GM04503 (cell line): ENCODE measurements around the gene ACSL1.
"Not testable (repeated sequence)": the region's sequence is repeated elsewhere in the genome, so short reads cannot be mapped to it uniquely, and the experiment has no call there.

Source experiments
- DNase-seq: peaks from one replicate; pipeline ENCODE4 v3.0.0-alpha.2; 2012; ENCODE audit warnings: low read depth

Gene ACSL1

DNA sequence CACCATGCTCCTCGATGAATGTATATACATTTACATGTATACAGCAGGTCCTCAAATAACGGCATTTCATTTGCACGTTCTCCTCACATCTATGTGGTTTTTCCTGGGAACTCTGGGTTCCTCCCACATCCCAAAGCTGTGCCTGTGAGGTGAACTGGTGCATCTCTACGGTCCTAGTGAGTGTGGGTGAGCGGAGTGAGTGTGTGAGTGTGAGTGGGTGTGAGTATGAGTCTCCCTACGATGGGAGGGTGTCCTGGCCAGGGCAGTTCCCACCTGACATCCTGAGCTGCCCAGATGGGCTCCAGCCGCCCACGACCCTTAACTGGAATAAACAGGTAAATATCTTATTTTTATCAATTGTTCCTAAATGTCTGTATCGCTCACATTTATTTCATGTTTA, 40.0 kb downstream of the ACSL1 start:
- DNase-seq = no peak

DNA sequence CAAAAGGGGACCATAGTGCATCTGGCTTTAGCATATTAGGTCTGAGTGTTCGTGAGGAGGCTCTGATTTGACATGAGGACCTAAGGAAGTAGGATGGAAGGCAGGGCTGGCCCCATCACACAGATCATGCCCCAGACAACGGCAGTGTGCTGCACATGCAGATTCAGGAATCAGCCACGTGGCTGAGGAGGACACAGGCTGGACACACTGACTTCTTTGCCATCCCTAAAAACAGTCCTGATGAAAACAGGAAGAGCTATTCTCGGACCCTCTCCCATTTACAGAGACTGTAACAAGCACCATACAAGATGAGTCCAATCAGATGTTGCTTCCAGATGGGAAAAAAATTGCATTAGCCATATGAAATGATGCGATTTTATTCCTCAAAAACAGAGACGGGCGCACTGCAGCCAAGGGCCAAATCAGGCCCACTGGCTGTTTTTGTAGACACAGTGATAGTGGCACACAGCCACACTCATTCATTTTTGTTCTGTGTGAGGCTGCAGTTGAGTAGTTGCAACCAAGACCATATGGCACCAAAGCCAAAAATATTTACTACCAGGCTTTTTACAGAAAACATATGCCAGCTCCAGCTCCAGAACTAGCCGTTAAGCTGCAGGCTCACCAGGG, 41.0 kb downstream of the ACSL1 start:
- DNase-seq = no peak

DNA sequence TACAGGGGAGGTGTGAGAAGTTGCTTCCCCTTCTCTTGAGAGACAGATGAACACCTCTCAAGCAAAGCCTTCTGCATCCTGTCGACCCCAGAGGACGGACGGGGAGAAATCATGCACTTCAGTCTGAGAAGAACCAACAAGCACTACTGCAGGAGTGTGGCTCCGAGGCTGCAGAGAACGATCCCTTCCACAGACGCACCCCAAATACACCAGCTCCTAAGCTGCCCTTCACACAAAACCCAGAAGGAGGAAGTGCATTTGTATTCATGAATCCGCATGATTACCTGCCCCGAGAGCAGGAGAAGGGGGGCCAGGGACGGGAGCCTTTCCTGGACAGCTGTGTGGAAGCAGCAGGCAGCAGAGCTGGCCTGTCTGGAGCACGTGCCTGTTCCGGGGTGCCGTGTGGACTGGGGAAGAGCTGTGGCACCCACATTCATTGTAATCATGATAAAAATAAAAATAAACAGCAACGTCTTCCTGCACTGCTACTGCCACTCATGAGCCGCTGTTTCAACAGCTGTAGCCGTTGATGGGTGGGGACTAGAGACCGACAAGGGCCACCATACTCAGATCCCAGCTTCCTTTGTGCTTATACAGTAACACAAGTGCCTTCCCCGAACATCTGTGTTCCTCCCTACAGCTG, 42.9 kb downstream of the ACSL1 start:
- no peak for DNase-seq

DNA sequence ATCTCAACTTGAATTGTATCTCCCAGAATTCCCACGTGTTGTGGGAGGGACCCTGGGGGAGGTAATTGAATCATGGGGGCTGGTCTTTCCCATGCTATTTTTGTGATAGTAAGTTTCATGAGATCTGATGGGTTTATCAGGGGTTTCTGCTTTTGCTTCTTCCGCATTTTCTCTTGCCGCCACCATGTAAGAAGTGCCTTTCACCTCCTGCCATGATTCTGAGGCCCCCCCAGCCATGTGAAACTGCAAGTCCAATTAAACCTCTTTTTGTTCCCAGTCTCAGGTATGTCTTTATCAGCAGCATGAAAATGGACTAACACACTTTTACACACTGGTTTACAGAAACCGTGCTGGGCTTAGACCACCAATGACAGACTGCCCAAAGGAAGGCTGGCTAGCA, 46.6 kb downstream of the ACSL1 start:
- not testable (repeated sequence) for DNase-seq

DNA sequence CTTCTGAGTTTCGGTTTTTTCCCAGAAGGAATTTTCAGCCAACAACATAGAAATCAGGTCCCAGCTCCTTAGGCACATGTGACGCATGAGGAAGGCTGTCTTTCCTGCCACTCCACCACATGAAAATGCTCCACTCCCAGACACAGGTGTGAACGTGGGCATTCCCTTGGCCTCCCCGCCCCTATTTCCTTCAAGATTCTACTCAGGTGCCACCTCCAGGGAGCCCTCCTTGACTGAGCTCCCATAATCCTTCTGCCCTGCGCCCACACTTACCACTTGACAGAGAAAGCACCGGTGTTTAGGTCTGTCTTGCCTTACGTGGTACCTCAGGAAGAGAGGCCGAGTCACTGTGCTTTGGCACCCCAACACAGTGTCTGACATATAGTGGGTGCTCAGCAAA, 47.4 kb downstream of the ACSL1 start:
- no peak for DNase-seq

DNA sequence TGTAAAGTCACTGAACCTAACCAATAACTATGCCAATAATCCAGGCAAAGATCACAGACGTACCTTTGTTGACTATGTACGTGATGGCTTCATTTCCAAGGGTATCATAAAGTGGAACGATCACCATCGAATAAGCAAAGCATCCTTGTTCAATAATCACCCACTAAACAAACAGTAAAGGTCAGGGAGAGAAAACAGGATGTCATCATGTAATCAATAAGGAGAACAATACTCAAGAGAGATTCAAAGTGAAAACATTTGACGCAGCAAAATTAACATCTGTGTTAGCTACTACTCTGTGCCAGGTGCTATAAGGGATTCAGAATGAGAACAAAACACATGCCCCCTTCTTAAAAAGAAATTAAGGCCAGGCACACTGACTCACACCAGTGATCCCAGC, 48.9 kb downstream of the ACSL1 start:
- no peak for DNase-seq

DNA sequence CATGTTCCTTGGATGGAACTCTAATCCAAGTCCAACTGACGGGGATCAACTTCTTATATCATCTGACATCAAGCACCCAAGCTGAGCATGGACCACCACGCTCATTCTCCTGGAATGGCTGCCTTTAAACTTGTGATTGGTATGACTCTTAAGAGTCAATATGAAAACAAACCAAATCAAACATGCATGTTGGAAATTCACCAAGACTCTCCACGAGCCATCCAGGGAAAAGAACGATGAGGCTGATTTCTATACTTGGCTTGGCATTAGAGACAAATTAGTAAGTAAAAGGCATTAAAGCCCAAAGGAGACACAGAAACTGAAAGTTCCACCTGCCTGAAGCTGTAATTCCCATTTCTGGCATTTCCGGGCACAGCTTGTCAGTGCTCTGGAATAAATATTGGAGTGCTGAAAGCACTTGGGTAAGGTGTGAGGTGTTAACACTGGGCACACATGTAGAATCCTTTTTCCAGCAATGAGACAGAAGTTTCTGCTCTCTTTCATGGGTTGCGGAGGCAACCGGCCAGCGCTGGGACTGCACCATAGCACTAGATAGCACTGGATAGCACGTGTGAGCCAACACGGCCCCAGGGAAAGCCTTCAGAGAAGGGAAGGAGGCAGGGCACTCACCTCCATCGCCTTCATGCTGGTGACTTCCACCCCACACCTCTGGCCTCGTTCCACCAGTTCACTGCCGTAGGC, 49.8 kb downstream of the ACSL1 start:
- no peak for DNase-seq

DNA sequence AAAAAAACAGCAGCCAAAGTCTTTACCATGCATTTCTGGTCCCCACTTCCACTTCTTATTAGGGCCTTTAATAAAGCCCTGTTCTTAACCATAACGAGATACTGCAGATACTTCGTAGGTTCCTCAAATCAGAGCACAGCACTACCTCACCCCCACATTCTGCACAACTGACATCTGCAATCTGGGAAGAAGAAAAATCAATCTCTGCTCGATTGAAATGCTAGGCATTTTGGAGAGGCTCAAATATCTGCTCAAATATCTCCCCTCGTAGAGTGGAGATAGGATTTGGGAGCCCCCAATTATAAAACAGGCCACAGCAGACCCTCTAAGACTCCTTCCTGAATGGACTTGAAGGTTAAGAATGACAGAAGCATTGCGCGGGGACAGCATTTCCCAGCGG, 51.6 kb downstream of the ACSL1 start:
- no peak for DNase-seq

DNA sequence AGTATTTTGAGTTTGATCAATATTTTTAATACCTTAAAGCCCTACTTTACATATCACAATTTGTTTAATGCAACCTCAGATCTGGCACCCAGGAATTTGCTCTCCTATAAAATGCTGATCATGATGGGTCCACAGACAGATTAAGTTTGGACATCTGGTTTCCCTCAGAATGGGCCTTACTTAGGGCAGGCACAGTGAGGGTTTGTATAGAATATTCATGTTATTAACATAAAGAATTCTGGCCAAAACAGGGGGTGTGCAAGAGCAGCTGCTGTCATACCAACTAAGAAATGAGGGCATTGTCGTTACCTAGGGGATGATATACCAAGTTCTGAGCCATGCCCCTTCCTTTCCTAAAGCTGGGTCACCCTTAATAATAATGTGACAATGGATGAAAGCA, 54.4 kb downstream of the ACSL1 start:
- DNase-seq = no peak

DNA sequence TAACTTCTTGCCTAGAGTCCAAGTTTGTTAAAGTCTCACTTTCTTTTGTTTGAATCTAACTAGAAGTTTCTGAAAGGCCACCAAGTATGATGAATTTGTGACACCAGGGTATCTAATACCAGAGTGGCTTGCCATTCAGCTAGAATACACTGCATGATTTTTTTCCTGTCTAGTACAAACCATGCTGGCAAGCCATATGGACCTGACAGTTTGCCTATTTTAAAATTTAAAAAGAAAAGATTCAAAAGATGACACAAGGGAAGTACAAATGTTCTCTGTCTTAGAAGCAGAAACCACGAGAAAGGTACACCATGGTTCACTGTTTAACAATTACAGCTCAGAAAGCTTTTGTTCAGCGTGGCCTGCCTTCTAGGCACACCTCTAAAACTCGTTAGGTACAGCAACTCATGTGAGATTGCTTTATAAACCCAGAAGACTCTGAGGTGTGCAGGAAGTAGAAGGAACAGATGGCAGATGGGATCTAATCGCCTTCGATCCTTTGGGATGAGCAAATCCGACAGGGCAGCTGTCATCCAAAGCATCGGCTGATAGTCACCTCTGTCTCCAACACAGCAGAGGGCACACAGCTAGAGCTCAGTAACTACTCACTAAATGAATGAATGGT, 56.5 kb downstream of the ACSL1 start:
- DNase-seq = no peak

DNA sequence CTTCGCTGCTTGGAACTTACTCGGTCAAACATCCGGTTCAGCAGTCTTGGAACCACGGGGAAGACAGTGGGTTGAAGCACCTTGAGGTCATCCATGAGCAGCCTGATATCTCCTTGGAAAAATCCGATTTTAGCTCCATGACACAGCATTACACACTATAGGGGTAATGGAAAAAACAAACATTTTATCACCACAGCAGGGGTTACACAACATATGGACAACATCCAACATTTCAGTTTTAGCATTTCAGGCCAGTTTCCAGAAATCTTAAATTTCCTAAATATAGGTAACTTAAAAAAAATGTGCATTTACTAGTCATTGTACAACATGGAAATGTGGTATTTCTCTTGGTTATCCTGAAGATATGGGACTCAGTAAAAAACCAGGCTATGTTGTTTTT, 57.5 kb downstream of the ACSL1 start:
- no peak for DNase-seq

DNA sequence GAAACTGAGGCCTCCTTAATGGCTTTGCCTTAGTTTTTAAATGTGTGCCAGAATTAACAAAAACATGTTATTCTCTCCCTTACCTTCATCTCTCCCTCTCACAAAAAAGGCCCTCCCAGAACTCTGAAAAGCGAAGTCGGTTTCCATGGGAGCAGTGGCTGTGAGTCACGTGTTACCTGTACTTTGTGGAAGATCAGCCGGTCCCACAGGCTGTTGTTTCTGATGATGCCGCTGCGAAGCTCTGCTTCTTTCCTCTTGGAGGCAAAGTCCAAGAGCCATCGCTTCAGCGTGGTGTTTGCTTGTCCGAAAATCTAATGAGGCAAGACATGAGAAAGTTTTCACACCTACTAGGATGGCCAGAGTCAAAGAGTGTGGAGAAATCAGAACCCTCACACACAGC, 59.3 kb downstream of the ACSL1 start:
- DNase-seq = no peak

DNA sequence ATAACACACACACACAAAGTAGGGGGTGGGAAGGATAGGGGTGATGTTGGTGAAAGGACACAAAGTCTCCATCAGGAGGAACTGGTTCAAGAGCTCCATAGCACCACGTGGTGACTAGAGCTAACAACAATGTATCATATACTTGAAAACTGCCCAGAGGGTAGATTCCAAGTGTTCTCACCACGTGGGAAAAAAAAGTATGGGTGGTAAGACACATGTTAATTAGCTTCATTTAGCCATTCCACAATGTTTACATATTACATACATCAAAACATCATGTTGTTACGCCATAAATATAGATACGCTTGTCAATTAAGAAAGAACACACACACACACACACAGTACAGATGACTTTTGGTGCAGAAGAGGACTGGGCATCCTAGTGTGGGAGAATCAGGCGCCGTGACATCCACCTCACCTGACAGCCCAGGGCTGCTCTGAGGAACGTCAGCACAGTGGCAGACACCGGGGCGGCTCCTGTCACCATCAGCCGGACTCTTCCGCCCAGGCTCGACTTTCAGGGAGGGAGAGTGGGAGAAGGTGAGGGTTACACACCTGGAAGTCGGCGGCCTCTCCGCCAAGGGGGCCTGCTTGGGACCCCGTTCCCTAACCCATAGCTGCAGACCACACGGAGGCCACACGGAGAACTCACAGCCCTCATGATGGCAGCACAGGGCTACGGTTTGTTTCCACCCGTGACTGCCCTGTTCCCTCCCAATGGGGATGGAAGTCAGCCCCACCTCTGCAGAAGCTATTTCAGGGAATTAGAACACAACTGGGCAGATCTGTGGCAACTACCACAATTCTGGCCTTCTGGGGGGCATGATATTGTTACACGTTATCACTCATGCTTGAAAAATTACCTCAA, 60.1 kb downstream of the ACSL1 start:
- no peak for DNase-seq

DNA sequence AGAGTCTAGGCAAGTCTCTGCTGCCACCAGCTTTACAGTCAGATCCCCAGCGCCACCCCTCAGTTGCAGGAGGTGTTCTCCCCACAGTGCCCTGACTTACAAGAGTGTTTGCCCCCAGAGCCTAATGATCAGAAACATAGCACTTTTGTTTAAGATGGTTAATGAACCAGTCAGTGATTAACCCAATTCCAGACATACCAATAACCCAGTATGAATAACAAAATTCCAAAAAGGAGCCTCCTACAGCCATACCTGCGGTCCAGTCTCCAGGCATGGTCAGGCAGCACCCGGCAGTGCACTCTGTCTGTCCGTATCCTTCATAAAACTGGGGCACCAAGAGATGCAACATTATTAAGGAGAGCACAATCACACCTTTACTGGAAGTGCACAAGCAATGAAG, 61.2 kb downstream of the ACSL1 start:
- no peak for DNase-seq

DNA sequence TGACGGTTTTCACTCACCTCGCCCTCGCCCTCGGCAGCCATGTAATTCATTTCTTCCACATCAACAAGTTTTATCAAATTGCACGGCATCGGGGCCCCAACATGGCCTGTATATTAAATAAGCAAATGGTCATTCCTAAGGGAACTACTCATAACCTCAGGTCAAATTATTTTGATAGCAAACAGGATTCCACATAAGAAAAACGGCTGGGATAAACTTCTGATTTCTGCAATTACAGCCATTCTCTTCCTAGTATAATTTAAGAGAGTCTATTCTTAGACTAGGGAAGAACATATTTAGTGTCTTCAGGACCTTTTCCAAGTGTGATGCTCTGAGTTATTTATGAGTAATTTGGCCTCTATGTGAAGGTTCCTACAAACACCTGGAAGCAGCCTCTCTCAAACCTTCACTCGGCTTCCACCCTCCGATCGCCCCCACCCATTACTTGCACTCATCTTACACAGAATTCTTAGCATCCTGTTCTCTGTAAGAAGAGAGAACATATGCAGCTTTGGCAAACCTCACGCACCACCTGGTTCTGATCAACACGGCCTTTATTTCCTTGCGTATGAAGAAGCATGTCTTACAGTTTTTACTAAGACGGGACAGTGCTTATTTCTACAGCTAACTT, 62.5 kb downstream of the ACSL1 start:
- no peak for DNase-seq

DNA sequence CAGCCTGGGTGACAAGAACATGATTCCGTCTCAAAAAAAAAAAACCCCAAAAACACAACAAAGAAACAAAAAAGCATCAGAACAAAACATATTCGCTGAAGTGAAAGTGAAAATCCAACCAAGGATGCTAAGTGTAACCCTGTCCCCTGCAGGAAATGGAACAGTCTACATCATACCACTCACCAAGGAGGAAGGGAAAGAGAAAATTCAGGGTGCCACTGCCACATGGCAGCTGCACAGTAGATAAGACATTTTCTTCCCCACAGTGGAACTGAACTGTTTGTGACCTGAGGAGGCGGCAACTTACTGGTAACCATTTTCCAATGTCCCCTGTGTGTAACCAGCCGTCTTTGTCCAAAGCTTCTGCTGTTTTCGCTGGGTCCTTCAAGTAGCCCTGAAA, 63.7 kb downstream of the ACSL1 start:
- DNase-seq = no peak

DNA sequence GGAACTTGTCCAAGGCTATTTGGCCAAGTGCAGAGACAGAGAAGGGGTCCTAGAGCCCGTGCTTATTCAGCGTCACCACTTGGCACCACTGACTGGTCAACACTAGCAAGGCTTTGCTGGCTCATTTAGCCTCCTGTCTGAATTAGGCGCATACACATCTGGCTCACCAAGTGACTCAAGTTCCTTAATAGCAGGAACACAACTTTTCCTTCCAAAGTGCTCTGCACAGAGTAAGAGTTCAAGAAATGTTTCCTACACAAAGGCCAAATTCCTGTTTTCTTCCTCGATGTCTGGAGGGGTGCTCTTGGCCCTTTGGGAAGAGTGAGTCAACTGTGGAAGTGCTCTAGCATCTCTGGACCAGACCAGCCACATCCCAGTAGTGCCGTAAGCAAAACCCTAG, 65.1 kb downstream of the ACSL1 start:
- no peak for DNase-seq

DNA sequence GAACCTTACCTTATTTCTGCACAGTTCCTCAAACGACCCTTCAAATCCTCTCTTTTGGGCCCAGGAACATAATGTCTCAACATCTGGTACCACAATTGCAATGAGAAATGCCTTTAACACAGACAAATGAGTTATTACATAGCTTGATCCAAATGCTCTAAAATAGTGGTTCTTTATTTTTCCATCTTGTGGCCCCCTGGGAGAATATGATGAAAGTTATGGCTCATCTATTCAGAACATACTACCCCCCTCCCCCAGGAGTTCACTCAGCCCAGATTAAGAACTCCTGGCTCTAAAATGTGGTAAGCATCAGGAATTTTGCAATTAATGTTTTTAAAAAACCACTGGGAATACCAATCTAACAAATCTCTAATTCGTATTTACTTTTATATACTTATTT, 68.0 kb downstream of the ACSL1 start:
- no peak for DNase-seq

DNA sequence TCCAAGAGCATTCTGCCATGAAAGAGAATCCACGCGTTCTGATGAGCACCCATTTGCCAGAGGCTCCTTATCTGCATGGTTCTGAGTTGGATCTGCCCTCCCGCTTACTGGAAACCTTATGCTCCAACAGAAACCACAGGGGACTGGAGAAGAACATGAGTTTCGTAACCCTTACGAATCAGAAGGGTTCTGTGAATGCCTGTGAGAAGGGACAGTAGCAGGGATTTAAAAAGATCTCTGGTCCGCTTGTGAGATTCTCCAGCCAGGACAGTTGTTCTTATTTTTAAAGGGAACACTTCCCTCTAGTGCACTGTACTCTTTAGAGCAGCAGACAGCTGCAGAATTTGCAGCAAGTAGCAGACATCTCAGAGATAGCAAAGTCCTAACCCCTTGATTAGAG, 69.4 kb downstream of the ACSL1 start:
- DNase-seq = no peak

DNA sequence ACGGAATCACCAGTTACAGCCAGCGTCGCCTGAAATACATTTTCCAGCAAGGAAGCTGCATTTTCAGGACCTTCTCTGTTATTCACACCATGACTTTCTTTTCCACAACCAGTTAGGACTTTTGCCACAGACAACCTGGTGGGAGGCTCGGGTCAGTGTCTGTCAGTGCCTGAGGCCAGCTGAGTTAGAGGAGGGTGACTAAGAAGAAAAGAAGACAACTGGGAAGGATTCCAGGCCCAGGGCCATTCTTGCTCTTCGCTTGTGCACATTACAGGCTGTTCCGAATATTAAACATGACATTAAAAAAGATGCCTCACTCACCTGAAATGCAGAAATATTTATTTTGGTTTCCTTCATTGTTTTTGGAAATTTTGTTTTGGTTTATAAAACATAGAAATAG, 70.5 kb downstream of the ACSL1 start:
- DNase-seq = peak; percentile 30

DNA sequence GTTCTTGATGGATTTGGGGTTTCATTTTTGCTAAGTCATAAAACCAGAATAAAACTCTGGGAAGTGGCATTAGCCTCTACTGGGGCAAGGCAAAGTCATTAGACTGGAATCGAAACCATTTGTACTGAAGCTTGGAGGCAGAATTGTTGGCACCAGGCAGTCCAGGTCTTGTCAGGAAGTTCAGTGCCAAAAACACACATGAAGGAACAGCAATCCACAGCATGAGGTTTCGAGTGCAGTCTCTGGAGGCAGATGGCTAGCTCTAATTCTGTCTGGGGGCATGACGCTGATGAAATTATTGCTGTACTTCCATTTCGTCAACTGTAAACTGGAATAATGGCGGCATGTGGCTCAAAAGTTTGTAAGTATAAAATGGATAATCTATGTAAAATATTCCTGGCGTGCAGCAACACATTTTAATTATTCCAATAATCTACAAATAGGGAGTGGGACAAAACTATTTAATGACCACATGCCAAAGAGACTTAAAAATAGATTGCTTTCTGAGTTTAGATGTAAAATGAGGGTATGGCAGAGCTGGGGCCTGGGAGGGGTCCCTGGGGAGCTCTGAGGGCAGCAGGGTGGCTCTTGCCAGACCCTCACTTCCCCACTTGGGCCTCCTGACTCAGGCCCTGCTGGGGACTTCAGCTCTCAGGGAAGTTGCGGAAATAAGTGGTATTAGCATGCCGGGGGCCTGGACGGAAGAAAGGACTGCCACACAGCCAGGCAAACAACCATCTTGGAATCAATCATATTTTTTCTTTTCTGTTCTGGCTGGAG, 73.1 kb downstream of the ACSL1 start:
- DNase-seq = no peak
